ENCODE measurements around the gene NIM1K.

The NIM1K gene

GRCh38 chr5:43314724-43315123 lies 122.7 kb downstream of the NIM1K start (continued):
- TF ChIP-seq ZNF518A (tag by site-specific recombination; conservative IDR thresholded peaks at IDR 0.05; ENCODE audit: low read depth) (no peak), PRDM4 (tag by site-specific recombination; IDR thresholded peaks at IDR 0.05) (no peak), ZNF677 (tag by site-specific recombination; IDR thresholded peaks at IDR 0.05) (no peak), ZNF626 (tag by site-specific recombination; IDR thresholded peaks at IDR 0.05) (no peak), ZNF169 (tag by site-specific recombination; IDR thresholded peaks at IDR 0.05) (no peak), ZNF529 (tag by site-specific recombination; IDR thresholded peaks at IDR 0.05; ENCODE audit: insufficient replicate concordance) (no peak)

- POLR2A ChIA-PET, result no interaction called here
- H3K4me1 ChIP-seq (ENCODE audit: control insufficient read depth, insufficient read depth, low read length), result peaks cover 6% of the 10 kb centered on the region
These were observed 123.2 kb downstream of the NIM1K start for GRCh38 chr5:43315263-43315662.

More at GRCh38 chr5:43315263-43315662, 123.2 kb downstream of the NIM1K start:
- Histone ChIP-seq H3K9me3 (ENCODE audit: control insufficient read depth, insufficient read depth, low read depth, low read length) (no peaks in the 10 kb centered on the region), H3K27ac (ENCODE audit: extremely low read depth, low read depth, low read length) (no peak overlapping the region), H3K4me3 (ENCODE audit: low read depth, low read length) (no peak overlapping the region), H3K36me3 (ENCODE audit: control insufficient read depth in 2 of 2, insufficient read depth in 1 of 2, low read length in 2 of 2) (peaks cover 0 to 9% of the 10 kb centered on the region in 2 experiments; a peak in 2 of 3 replicates)
- TF ChIP-seq ZFP37 (tag by site-specific recombination; IDR thresholded peaks at IDR 0.05), result 0 out of 2 replicates have a peak, but pooled peaks have one; percentile 41
- TF ChIP-seq ZNF629 (tag by site-specific recombination; IDR thresholded peaks at IDR 0.05), result peak; percentile 53
- no peak for TF ChIP-seq ZNF2 (tag by site-specific recombination; IDR thresholded peaks at IDR 0.05)
- peak; percentile 75; the same call in 1 of the 2 replicates for TF ChIP-seq ZNF639 (tag by site-specific recombination; IDR thresholded peaks at IDR 0.05)
- no peak for TF ChIP-seq ZSCAN18 (tag by site-specific recombination; IDR thresholded peaks at IDR 0.05)
- peak; percentile 83 for TF ChIP-seq ZNF184 (tag by site-specific recombination; IDR thresholded peaks at IDR 0.05)
- TF ChIP-seq SP3 (tag by site-specific recombination; IDR thresholded peaks at IDR 0.05), result peak; percentile 28; the same call in 1 of the 2 replicates
- no peak for TF ChIP-seq ZNF175 (tag by site-specific recombination; IDR thresholded peaks at IDR 0.05)
- TF ChIP-seq KLF8 (tag by site-specific recombination; IDR thresholded peaks at IDR 0.05), result peak; percentile 79
- TF ChIP-seq YY1 (tag by site-specific recombination; IDR thresholded peaks at IDR 0.05), result no peak
- TF ChIP-seq RBAK (tag by site-specific recombination; IDR thresholded peaks at IDR 0.05), result peak; percentile 73; the same call in 1 of the 2 replicates
- TF ChIP-seq INSM2 (tag by site-specific recombination; IDR thresholded peaks at IDR 0.05), result 0 out of 2 replicates have a peak, but pooled peaks have one; percentile 26
- no peak for TF ChIP-seq ZNF133 (tag by site-specific recombination; IDR thresholded peaks at IDR 0.05)
- no peak for TF ChIP-seq ZNF433 (tag by site-specific recombination; IDR thresholded peaks at IDR 0.05; ENCODE audit: low read depth)
- no peak for TF ChIP-seq OSR2 (tag by site-specific recombination; IDR thresholded peaks at IDR 0.05)
- TF ChIP-seq ZNF19 (tag by site-specific recombination; IDR thresholded peaks at IDR 0.05; ENCODE audit: low read depth), result no peak
- 0 out of 2 replicates have a peak, but pooled peaks have one; percentile 35 for TF ChIP-seq SP7 (tag by site-specific recombination; IDR thresholded peaks at IDR 0.05)
- no peak for TF ChIP-seq ZFP3 (tag by site-specific recombination; IDR thresholded peaks at IDR 0.05; ENCODE audit: low read depth)
- CTCF ChIA-PET, result interaction anchor here (0.7 to 0.8 kb wide), 2 partner anchors 9 to 169 kb away, joined by 3 read pairs; no protein-coding TSS in a partner anchor
